IMR-90 (cell line): Measurements from ENCODE around the gene PTCH2. TPM values are rescaled to one million over a fixed set of nuclear protein-coding genes. Genes with fewer than 3 reads are reported as not detected.

ENCODE experiments used
- ATAC-seq: fragments of 200-7000 bp; cut with Tn5 transposase; 2 replicates; pipeline ENCODE4 v1.9.1; 2020; ENCODE audit warnings: low read depth, mild to moderate bottlenecking, moderate library complexity
- BruUV-seq: library from RNA; stranded (reverse); fragments of 400-500 nt; replicated peaks from 2 replicates; lab custom pipeline; 2021; lab: Mats Ljungman, UMichigan
- CTCF ChIA-PET: fragments of 300-600 bp; formaldehyde crosslinking; extraction: SDS; loops from one replicate; lab custom pipeline; 2021; ENCODE audit warnings: antibody characterized with exemption; lab: Yijun Ruan, JAX
- POLR2A ChIA-PET: fragments of 300-600 bp; sonication (Branson Sonifier 250); formaldehyde crosslinking; loops from one replicate; lab custom pipeline; 2022; ENCODE audit warnings: antibody characterized with exemption; ENCODE audit not compliant: unreplicated experiment; lab: Charles Lee
- DNase-seq: peaks from one replicate; pipeline ENCODE4 v3.0.0; 2013
- H2AFZ ChIP-seq: replicated peaks from 2 replicates; pipeline ENCODE3; 2013; ENCODE audit warnings: low read length, mild to moderate bottlenecking; ENCODE audit not compliant: poor library complexity
- H2AK5ac ChIP-seq: 2 replicates; pipeline ENCODE4 v1.6.1; 2013; ENCODE audit warnings: low read depth, low read length, inconsistent platforms
- H2AK9ac ChIP-seq: replicated peaks from 2 replicates; pipeline ENCODE3; 2013; ENCODE audit warnings: mild to moderate bottlenecking, low read depth, low read length, moderate library complexity; ENCODE audit not compliant: poor library complexity
- H2BK120ac ChIP-seq: 2 replicates; pipeline ENCODE4 v1.6.1; 2013; ENCODE audit warnings: low read depth, low read length, inconsistent platforms
- H2BK15ac ChIP-seq: 3 replicates; pipeline ENCODE4 v1.6.1; 2013; ENCODE audit warnings: low read depth, low read length, inconsistent platforms
- H2BK20ac ChIP-seq: 2 replicates; pipeline ENCODE4 v1.6.1; 2013; ENCODE audit warnings: low read depth, mild to moderate bottlenecking, inconsistent platforms, low read length, moderate library complexity
- H2BK5ac ChIP-seq: 2 replicates; pipeline ENCODE4 v1.6.1; 2013; ENCODE audit warnings: mild to moderate bottlenecking, low read depth, low read length, inconsistent platforms; ENCODE audit not compliant: poor library complexity, severe bottlenecking
- H3K14ac ChIP-seq: replicated peaks from 2 replicates; pipeline ENCODE4 v1.6.1; 2013; ENCODE audit warnings: low read depth, low read length, inconsistent platforms
- H3K18ac ChIP-seq: 2 replicates; pipeline ENCODE4 v1.6.1; 2013; ENCODE audit warnings: low read depth, low read length, control low read depth
- H3K23ac ChIP-seq: 2 replicates; pipeline ENCODE4 v1.6.1; 2013; ENCODE audit warnings: low read depth, low read length, inconsistent platforms
- H3K27ac ChIP-seq: 2 replicates; pipeline ENCODE4 v1.5.1; 2013; ENCODE audit warnings: mild to moderate bottlenecking, control low read depth, low read length; ENCODE audit not compliant: insufficient read depth
- H3K27me3 ChIP-seq: 2 replicates; pipeline ENCODE4 v1.6.1; 2013; ENCODE audit warnings: low read length; ENCODE audit not compliant: control insufficient read depth, insufficient read depth
- H3K36me3 ChIP-seq: 2 replicates; pipeline ENCODE4 v1.6.1; 2013; ENCODE audit warnings: low read length, mixed read lengths; ENCODE audit not compliant: control insufficient read depth, insufficient read depth
- H3K4ac ChIP-seq: 2 replicates; pipeline ENCODE4 v1.6.1; 2013; ENCODE audit warnings: low read depth, low read length, inconsistent platforms
- H3K4me1 ChIP-seq: 2 replicates; pipeline ENCODE4 v1.6.1; 2013; ENCODE audit warnings: low read length, mixed read lengths; ENCODE audit not compliant: control insufficient read depth, insufficient read depth
- H3K4me2 ChIP-seq: 2 replicates; pipeline ENCODE4 v1.6.1; 2013; ENCODE audit warnings: low read depth, mild to moderate bottlenecking, control low read depth, low read length, moderate library complexity
- H3K4me3 ChIP-seq: 2 replicates; pipeline ENCODE4 v1.5.1; 2013; ENCODE audit warnings: low read depth, mild to moderate bottlenecking, control low read depth, low read length, moderate library complexity; ENCODE audit not compliant: insufficient read depth
- H3K56ac ChIP-seq: 2 replicates; pipeline ENCODE4 v1.6.1; 2013; ENCODE audit warnings: low read length, inconsistent platforms; ENCODE audit not compliant: insufficient read depth; ENCODE audit errors: extremely low read depth
- H3K79me1 ChIP-seq, 2 experiments: 2 replicates each; pipeline ENCODE4 v1.6.1; 2013; ENCODE audit warnings: low read length in 2 of 2, inconsistent platforms in 1 of 2, low read depth in 1 of 2
- H3K9ac ChIP-seq: 2 replicates; pipeline ENCODE4 v1.6.1; 2013; ENCODE audit warnings: low read depth, low read length, control low read depth
- H3K9me1 ChIP-seq: 2 replicates; pipeline ENCODE4 v1.6.1; 2013; ENCODE audit warnings: low read length, inconsistent platforms; ENCODE audit not compliant: insufficient read depth
- H3K9me3 ChIP-seq: 2 replicates; pipeline ENCODE4 v1.6.1; 2013; ENCODE audit warnings: low read length; ENCODE audit not compliant: control insufficient read depth, insufficient read depth
- H4K20me1 ChIP-seq: 2 replicates; pipeline ENCODE4 v1.6.1; 2013; ENCODE audit warnings: low read length, inconsistent platforms; ENCODE audit not compliant: insufficient read depth
- H4K5ac ChIP-seq: 2 replicates; pipeline ENCODE4 v1.6.1; 2013; ENCODE audit warnings: mild to moderate bottlenecking, low read depth, low read length, control low read depth
- H4K8ac ChIP-seq, 2 experiments: 2 replicates each; pipeline ENCODE4 v1.6.1; 2013; ENCODE audit warnings: low read depth in 2 of 2, low read length in 2 of 2, control low read depth in 1 of 2, inconsistent platforms in 1 of 2
- H4K91ac ChIP-seq: 2 replicates; pipeline ENCODE4 v1.6.1; 2013; ENCODE audit warnings: low read depth, low read length, inconsistent platforms; ENCODE audit not compliant: insufficient read depth
- BHLHE40 ChIP-seq: fragments of 150-350 bp; IDR thresholded peaks from 2 replicates; pipeline ENCODE4 v1.6.1; 2016; ENCODE audit warnings: mild to moderate bottlenecking, low read depth, low read length
- CHD1 ChIP-seq: IDR thresholded peaks from 2 replicates; pipeline ENCODE4 v1.6.1; 2012; ENCODE audit warnings: low read depth, low read length, improper control_type of control experiment
- FOS ChIP-seq: fragments of 150-350 bp; IDR thresholded peaks from 2 replicates; pipeline ENCODE4 v1.6.1; 2016; ENCODE audit warnings: low read depth, low read length
- MAFK ChIP-seq: IDR thresholded peaks from 2 replicates; pipeline ENCODE4 v1.6.1; 2012; ENCODE audit warnings: low read depth, low read length, improper control_type of control experiment
- MAZ ChIP-seq: IDR thresholded peaks from 2 replicates; pipeline ENCODE4 v1.6.1; 2012; ENCODE audit warnings: low read depth, mild to moderate bottlenecking, low read length, improper control_type of control experiment, moderate library complexity, borderline replicate concordance
- NFE2L2 ChIP-seq: fragments of 150-350 bp; IDR thresholded peaks from 2 replicates; pipeline ENCODE4 v1.6.1; 2016; ENCODE audit warnings: low read depth, mild to moderate bottlenecking, low read length
- POLR2A ChIP-seq: IDR thresholded peaks from 2 replicates; pipeline ENCODE4 v1.6.1; 2012; ENCODE audit warnings: mild to moderate bottlenecking, low read depth, low read length
- RAD21 ChIP-seq: IDR thresholded peaks from 2 replicates; pipeline ENCODE4 v1.6.1; 2012; ENCODE audit warnings: low read length, improper control_type of control experiment
- WGBS, 2 experiments: methylation state at CpG; one replicate each; pipeline versions ENCODE4 v1.1.5 to v1.1.7; 2013; ENCODE audit warnings: missing lambda C conversion rate in 2 of 2; ENCODE audit not compliant: insufficient read length in 1 of 2; ENCODE audit errors: extremely low coverage in 2 of 2; 5-methylcytosine and 5-hydroxymethylcytosine counted together
- dilution Hi-C: fragments of 300-500 bp; cut with HindIII; formaldehyde crosslinking; loops from one replicate; pipeline ENCODE4 v1.14.3; 2018; ENCODE audit warnings: low sequenced_read_pairs; ENCODE audit not compliant: unreplicated experiment
- in situ Hi-C: fragments of 300-500 bp; cut with MboI; formaldehyde crosslinking; loops from 3 replicates; pipeline ENCODE4 v1.14.3; 2019; ENCODE audit warnings: low sequenced_read_pairs, inconsistent platforms, mixed read lengths
- intact Hi-C: fragments of 100-400 bp; cut with micrococcal nuclease; formaldehyde crosslinking; loops from 2 replicates; pipeline ENCODE4 v1.10.0; 2022
- polyA plus RNA-seq, 3 experiments: library from polyadenylated mRNA; depleted of rRNA; stranded (reverse); fragments of >200 nt; gene quantifications; 2 replicates each; pipeline ENCODE4 v1.2.3, GENCODE V29; 2012; ENCODE audit warnings: low replicate concordance in 1 of 3
- total RNA-seq: library from RNA; depleted of rRNA; stranded (reverse); fragments of >200 nt; gene quantifications from 2 replicates; pipeline ENCODE4 v1.2.3, GENCODE V29; 2012
- TF ChIP-seq, protein P1 (sequence below): fragments of 150-350 bp; IDR thresholded peaks from 2 replicates; pipeline ENCODE4 v1.6.1; 2016; ENCODE audit warnings: low read depth, mild to moderate bottlenecking, low read length, moderate library complexity, borderline replicate concordance

The PTCH2 gene
- total and polyA plus RNA-seq, 2 of the 4 experiments (the other 2 are of a cell fraction) = under 0.01 to 0.56 TPM

DNA sequence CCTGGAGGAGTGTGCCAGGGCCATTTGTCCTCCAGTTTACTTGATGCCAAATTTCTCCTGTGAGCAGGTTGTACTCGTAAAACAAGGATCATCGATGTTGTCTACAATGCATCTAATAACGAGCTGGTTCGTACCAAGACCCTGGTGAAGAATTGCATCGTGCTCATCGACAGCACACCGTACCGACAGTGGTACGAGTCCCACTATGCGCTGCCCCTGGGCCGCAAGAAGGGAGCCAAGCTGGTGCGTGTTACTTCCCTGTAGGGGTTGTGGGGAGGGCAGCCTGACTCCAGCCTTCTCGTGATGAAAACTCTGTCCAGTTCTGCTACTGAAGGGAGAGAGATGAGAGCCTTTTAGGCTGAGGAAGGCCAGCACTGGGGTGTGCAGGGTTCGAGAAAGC lies 65.5 kb downstream of the PTCH2 start:
- CTCF ChIA-PET = no interaction called here
- peaks cover 51% of the 10 kb centered on the region for H4K20me1 ChIP-seq
- H3K9me3 ChIP-seq = no peaks in the 10 kb centered on the region

More for the DNA sequence above, 65.5 kb downstream of the PTCH2 start:
- Histone ChIP-seq H2AK9ac (no peak overlapping the region), H4K91ac (no peak overlapping the region), H3K14ac (no peak overlapping the region), H3K23ac (peak overlapping the region; percentile 48; the same call in 1 of the 2 replicates), H3K4ac (no peak overlapping the region), H3K27me3 (no peaks in the 10 kb centered on the region), H3K4me1 (peaks cover 12% of the 10 kb centered on the region), H3K27ac (no peak overlapping the region), H2BK120ac (no peak overlapping the region), H3K4me3 (no peak overlapping the region), H3K36me3 (peaks cover 44% of the 10 kb centered on the region), H4K8ac (no peak overlapping the region), H3K9me1 (peaks cover 19% of the 10 kb centered on the region), H3K4me2 (no peak overlapping the region; the same call in 1 of the 2 replicates), H3K79me1 (peaks cover 17 to 65% of the 10 kb centered on the region in 2 experiments), H2AFZ (no peak overlapping the region), H2AK5ac (no peak overlapping the region), H2BK15ac (no peak overlapping the region), H2BK5ac (no peak overlapping the region), H3K9ac (no peak overlapping the region), H3K56ac (no peak overlapping the region), H3K18ac (no peak overlapping the region), H2BK20ac (no peak overlapping the region), H4K5ac (no peak overlapping the region)
- intact Hi-C loops = loop anchor here (2.0 kb wide), 1 partner anchor 47 kb away; the partner anchor contains the start of gene RNU5D-1
- POLR2A ChIA-PET = no interaction called here
- in situ Hi-C loops = no loop called here
- dilution Hi-C loops = no loop called here
- 100% methylated on average over 1 of the region's 14 CpGs; no CpG with 5 or more reads in 1 of the 2 experiments for WGBS, 2 experiments
- DNase-seq (no peak), ATAC-seq (no peak)
- BruUV-seq = no TSS peak
- TF ChIP-seq MAZ = no peak
- TF ChIP-seq, protein P1, sequence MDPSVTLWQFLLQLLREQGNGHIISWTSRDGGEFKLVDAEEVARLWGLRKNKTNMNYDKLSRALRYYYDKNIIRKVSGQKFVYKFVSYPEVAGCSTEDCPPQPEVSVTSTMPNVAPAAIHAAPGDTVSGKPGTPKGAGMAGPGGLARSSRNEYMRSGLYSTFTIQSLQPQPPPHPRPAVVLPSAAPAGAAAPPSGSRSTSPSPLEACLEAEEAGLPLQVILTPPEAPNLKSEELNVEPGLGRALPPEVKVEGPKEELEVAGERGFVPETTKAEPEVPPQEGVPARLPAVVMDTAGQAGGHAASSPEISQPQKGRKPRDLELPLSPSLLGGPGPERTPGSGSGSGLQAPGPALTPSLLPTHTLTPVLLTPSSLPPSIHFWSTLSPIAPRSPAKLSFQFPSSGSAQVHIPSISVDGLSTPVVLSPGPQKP = no peak
- no peak for TF ChIP-seq NFE2L2
- no peak for TF ChIP-seq MAFK
- no peak for TF ChIP-seq FOS
- TF ChIP-seq CHD1 = no peak
- no peak for TF ChIP-seq BHLHE40
- TF ChIP-seq RAD21 = no peak
- TF ChIP-seq POLR2A = no peak
